Activated CD4-positive, alpha-beta memory T cell treated with anti-CD3 and anti-CD28 coated beads for 36 hours (primary cell): ENCODE measurements around the gene NSUN6. TPM values are rescaled to one million over a fixed set of nuclear protein-coding genes. Genes with fewer than 3 reads are reported as not detected.

ENCODE experiments used
- CTCF ChIA-PET: fragments of 350-600 bp; sonication (Branson Sonifier 250); formaldehyde crosslinking; loops from one replicate; lab custom pipeline; 2021; ENCODE audit warnings: antibody characterized with exemption, inconsistent platforms; lab: Charles Lee
- POLR2A ChIA-PET: fragments of 350-600 bp; sonication (Branson Sonifier 250); formaldehyde crosslinking; loops from one replicate; lab custom pipeline; 2021; ENCODE audit warnings: antibody characterized with exemption; lab: Charles Lee
- DNase-seq: peaks from one replicate; pipeline ENCODE4 v3.0.0-alpha.2; 2020
- H3K27ac Mint-ChIP-seq: one replicate; pipeline ENCODE4 v1.8.0; 2021; ENCODE audit warnings: mixed read lengths
- H3K27me3 Mint-ChIP-seq: one replicate; pipeline ENCODE4 v1.8.0; 2021; ENCODE audit warnings: mixed read lengths
- H3K36me3 Mint-ChIP-seq: one replicate; pipeline ENCODE4 v1.8.0; 2021; ENCODE audit warnings: mixed read lengths
- H3K4me1 Mint-ChIP-seq: one replicate; pipeline ENCODE4 v1.8.0; 2021; ENCODE audit warnings: low read depth, mixed read lengths
- H3K4me3 Mint-ChIP-seq: one replicate; pipeline ENCODE4 v1.8.0; 2021; ENCODE audit warnings: mild to moderate bottlenecking, mixed read lengths
- H3K9me3 Mint-ChIP-seq: one replicate; pipeline ENCODE4 v1.8.0; 2021; ENCODE audit warnings: mixed read lengths
- intact Hi-C: fragments of 100-400 bp; cut with micrococcal nuclease; formaldehyde crosslinking; loops from one replicate; pipeline ENCODE4 v1.15.1; 2023
- total RNA-seq, 2 experiments: library from RNA; stranded (reverse); gene quantifications; one replicate each; pipeline ENCODE4 v1.2.3, GENCODE V29; 2021

Gene NSUN6
- total RNA-seq, 2 experiments from 2014 or later, result 12.6 to 15.0 TPM

- Mint-ChIP-seq H3K4me3 (no peak overlapping the region), H3K4me1 (no peaks in the 10 kb centered on the region), H3K27me3 (no peaks in the 10 kb centered on the region), H3K27ac (no peak overlapping the region), H3K9me3 (no peaks in the 10 kb centered on the region), H3K36me3 (no peaks in the 10 kb centered on the region)
- CTCF ChIA-PET, result no interaction called here
- DNase-seq, result no peak
- POLR2A ChIA-PET, result no interaction called here
- intact Hi-C loops, result no loop called here
Measured at GRCh38 chr10:18566177-18566576, 85.2 kb downstream of the NSUN6 start.

- intact Hi-C loops, result no loop called here
- CTCF ChIA-PET, result no interaction called here
- H3K4me1 Mint-ChIP-seq, result no peaks in the 10 kb centered on the region
- H3K27me3 Mint-ChIP-seq, result no peaks in the 10 kb centered on the region
- H3K4me3 Mint-ChIP-seq, result no peak overlapping the region
- POLR2A ChIA-PET, result no interaction called here
- H3K36me3 Mint-ChIP-seq, result no peaks in the 10 kb centered on the region
- DNase-seq, result no peak
- H3K9me3 Mint-ChIP-seq, result no peaks in the 10 kb centered on the region
- no peak overlapping the region for H3K27ac Mint-ChIP-seq
Measured at GRCh38 chr10:18565006-18565405, 86.4 kb downstream of the NSUN6 start.

GRCh38 chr10:18563003-18563726 lies 88.2 kb downstream of the NSUN6 start:
- no peaks in the 10 kb centered on the region for H3K9me3 Mint-ChIP-seq
- ChIA-PET CTCF (no interaction called here), POLR2A (no interaction called here)
- H3K27ac Mint-ChIP-seq, result no peak overlapping the region
- intact Hi-C loops, result no loop called here
- no peaks in the 10 kb centered on the region for H3K27me3 Mint-ChIP-seq
- H3K36me3 Mint-ChIP-seq, result no peaks in the 10 kb centered on the region
- no peaks in the 10 kb centered on the region for H3K4me1 Mint-ChIP-seq
- DNase-seq, result no peak
- no peak overlapping the region for H3K4me3 Mint-ChIP-seq

- no peaks in the 10 kb centered on the region for H3K36me3 Mint-ChIP-seq
- no peak overlapping the region for H3K27ac Mint-ChIP-seq
- no peaks in the 10 kb centered on the region for H3K27me3 Mint-ChIP-seq
- no peak overlapping the region for H3K4me3 Mint-ChIP-seq
- no peak for DNase-seq
- POLR2A ChIA-PET, result no interaction called here
- intact Hi-C loops, result no loop called here
- no peaks in the 10 kb centered on the region for H3K9me3 Mint-ChIP-seq
- CTCF ChIA-PET, result no interaction called here
- H3K4me1 Mint-ChIP-seq, result no peaks in the 10 kb centered on the region
Measured at GRCh38 chr10:18561861-18562551, 89.4 kb downstream of the NSUN6 start.

GRCh38 chr10:18557960-18558359 lies 93.4 kb downstream of the NSUN6 start:
- H3K36me3 Mint-ChIP-seq, result no peaks in the 10 kb centered on the region
- POLR2A ChIA-PET, result no interaction called here
- CTCF ChIA-PET, result no interaction called here
- no peak overlapping the region for H3K27ac Mint-ChIP-seq
- no peaks in the 10 kb centered on the region for H3K9me3 Mint-ChIP-seq
- DNase-seq, result no peak
- intact Hi-C loops, result no loop called here
- H3K4me1 Mint-ChIP-seq, result no peaks in the 10 kb centered on the region
- no peaks in the 10 kb centered on the region for H3K27me3 Mint-ChIP-seq
- no peak overlapping the region for H3K4me3 Mint-ChIP-seq

GRCh38 chr10:18556522-18557147 lies 94.8 kb downstream of the NSUN6 start:
- Mint-ChIP-seq H3K9me3 (no peaks in the 10 kb centered on the region), H3K4me1 (no peaks in the 10 kb centered on the region), H3K27me3 (no peaks in the 10 kb centered on the region), H3K4me3 (no peak overlapping the region), H3K27ac (no peak overlapping the region), H3K36me3 (peaks cover 5% of the 10 kb centered on the region)
- POLR2A ChIA-PET, result no interaction called here
- no peak for DNase-seq
- CTCF ChIA-PET, result no interaction called here
- intact Hi-C loops, result no loop called here

GRCh38 chr10:18554479-18554878 lies 96.9 kb downstream of the NSUN6 start:
- DNase-seq, result no peak
- CTCF ChIA-PET, result no interaction called here
- Mint-ChIP-seq H3K27me3 (no peaks in the 10 kb centered on the region), H3K9me3 (no peaks in the 10 kb centered on the region), H3K4me3 (no peak overlapping the region), H3K4me1 (no peaks in the 10 kb centered on the region), H3K36me3 (peaks cover 19% of the 10 kb centered on the region), H3K27ac (no peak overlapping the region)
- intact Hi-C loops, result no loop called here
- POLR2A ChIA-PET, result no interaction called here

- POLR2A ChIA-PET, result no interaction called here
- no peaks in the 10 kb centered on the region for H3K27me3 Mint-ChIP-seq
- DNase-seq, result no peak
- CTCF ChIA-PET, result no interaction called here
- H3K4me3 Mint-ChIP-seq, result no peak overlapping the region
- no peaks in the 10 kb centered on the region for H3K9me3 Mint-ChIP-seq
- H3K4me1 Mint-ChIP-seq, result no peaks in the 10 kb centered on the region
- peaks cover 33% of the 10 kb centered on the region for H3K36me3 Mint-ChIP-seq
- H3K27ac Mint-ChIP-seq, result no peak overlapping the region
- intact Hi-C loops, result no loop called here
Measured at GRCh38 chr10:18551473-18551872, 99.9 kb downstream of the NSUN6 start.

- H3K36me3 Mint-ChIP-seq, result peaks cover 40% of the 10 kb centered on the region
- intact Hi-C loops, result no loop called here
- H3K4me3 Mint-ChIP-seq, result no peak overlapping the region
- ChIA-PET CTCF (no interaction called here), POLR2A (no interaction called here)
- no peaks in the 10 kb centered on the region for H3K4me1 Mint-ChIP-seq
- H3K9me3 Mint-ChIP-seq, result no peaks in the 10 kb centered on the region
- H3K27ac Mint-ChIP-seq, result no peak overlapping the region
- H3K27me3 Mint-ChIP-seq, result no peaks in the 10 kb centered on the region
- no peak for DNase-seq
Measured at GRCh38 chr10:18549105-18549504, 102.3 kb downstream of the NSUN6 start.

GRCh38 chr10:18545621-18546305 lies 105.6 kb downstream of the NSUN6 start:
- no peak overlapping the region for H3K27ac Mint-ChIP-seq
- H3K27me3 Mint-ChIP-seq, result no peaks in the 10 kb centered on the region
- no peak overlapping the region for H3K4me3 Mint-ChIP-seq
- no peak for DNase-seq
- CTCF ChIA-PET, result no interaction called here
- intact Hi-C loops, result no loop called here
- POLR2A ChIA-PET, result no interaction called here
- H3K4me1 Mint-ChIP-seq, result no peaks in the 10 kb centered on the region
- peaks cover 49% of the 10 kb centered on the region for H3K36me3 Mint-ChIP-seq
- H3K9me3 Mint-ChIP-seq, result no peaks in the 10 kb centered on the region

GRCh38 chr10:18542832-18543231 lies 108.6 kb downstream of the NSUN6 start:
- H3K4me1 Mint-ChIP-seq, result no peaks in the 10 kb centered on the region
- H3K27me3 Mint-ChIP-seq, result no peaks in the 10 kb centered on the region
- H3K27ac Mint-ChIP-seq, result no peak overlapping the region
- no peak overlapping the region for H3K4me3 Mint-ChIP-seq
- peaks cover 47% of the 10 kb centered on the region for H3K36me3 Mint-ChIP-seq
- no peaks in the 10 kb centered on the region for H3K9me3 Mint-ChIP-seq
- intact Hi-C loops, result no loop called here
- POLR2A ChIA-PET, result no interaction called here
- no peak for DNase-seq
- CTCF ChIA-PET, result no interaction called here

- Mint-ChIP-seq H3K27ac (no peak overlapping the region), H3K36me3 (peaks cover 42% of the 10 kb centered on the region), H3K27me3 (no peaks in the 10 kb centered on the region), H3K9me3 (no peaks in the 10 kb centered on the region), H3K4me3 (no peak overlapping the region), H3K4me1 (no peaks in the 10 kb centered on the region)
- DNase-seq, result no peak
- intact Hi-C loops, result no loop called here
- POLR2A ChIA-PET, result no interaction called here
- CTCF ChIA-PET, result no interaction called here
Measured at GRCh38 chr10:18540195-18540594, 111.2 kb downstream of the NSUN6 start.
